Measurements from ENCODE around the gene ENO4.

DNA sequence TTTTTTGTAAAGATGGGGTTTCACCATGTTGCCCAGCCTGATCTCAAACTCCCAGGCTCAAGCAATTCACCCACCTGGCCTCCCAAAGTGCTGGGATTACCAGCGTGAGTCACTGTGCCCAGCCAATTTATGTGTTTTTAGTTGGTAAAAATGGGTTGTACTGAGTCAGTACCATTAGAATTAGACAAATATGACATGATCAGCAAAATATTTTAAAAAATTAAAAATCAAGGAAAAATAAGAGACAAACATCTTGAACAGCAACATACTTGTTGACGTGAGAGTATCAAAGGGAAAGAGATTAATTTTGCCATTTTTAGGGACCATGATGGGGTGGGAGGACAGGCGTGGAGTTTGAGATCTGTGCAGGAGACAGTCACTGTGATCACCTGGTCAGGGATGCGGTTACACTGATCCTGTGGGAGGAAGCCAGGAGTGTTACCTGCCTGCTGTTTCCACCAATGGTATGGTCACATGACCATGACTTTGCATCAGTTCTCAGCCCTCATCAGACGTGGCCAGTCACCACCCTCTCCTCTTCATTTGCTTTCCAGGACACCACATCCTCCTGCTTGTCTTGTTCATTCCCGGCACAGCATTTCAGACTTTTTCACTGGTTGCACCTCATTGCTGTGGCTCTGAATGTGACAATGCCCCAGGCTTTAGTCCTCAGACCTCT lies 29.2 kb upstream of the ENO4 start:
- no peak for TF ChIP-seq CEBPB (IDR thresholded peaks at IDR 0.05)
- TF ChIP-seq TAF1 (IDR thresholded peaks at IDR 0.05; ENCODE audit: low read depth) = no peak
- no peak for TF ChIP-seq NFIC (IDR thresholded peaks at IDR 0.05)
